PC-9 (cell line): ENCODE measurements around the gene MALAT1.

ENCODE experiments used
- EZH2 ChIP-seq: fragments of 200-600 bp; sonication (generic); IDR thresholded peaks from 2 replicates; pipeline ENCODE4 v1.8.0; 2017; ENCODE audit warnings: antibody characterized with exemption, low read depth
- TF ChIP-seq, protein P1 (sequence below): fragments of 200-600 bp; sonication (generic); conservative IDR thresholded peaks from 2 replicates; pipeline ENCODE4 v1.6.1; 2017; ENCODE audit warnings: mixed run types, antibody characterized with exemption, mild to moderate bottlenecking, moderate library complexity

GRCh38 chr11:65470433-65471049, 28.3 kb upstream of the MALAT1 start:
- TF ChIP-seq, protein P1, sequence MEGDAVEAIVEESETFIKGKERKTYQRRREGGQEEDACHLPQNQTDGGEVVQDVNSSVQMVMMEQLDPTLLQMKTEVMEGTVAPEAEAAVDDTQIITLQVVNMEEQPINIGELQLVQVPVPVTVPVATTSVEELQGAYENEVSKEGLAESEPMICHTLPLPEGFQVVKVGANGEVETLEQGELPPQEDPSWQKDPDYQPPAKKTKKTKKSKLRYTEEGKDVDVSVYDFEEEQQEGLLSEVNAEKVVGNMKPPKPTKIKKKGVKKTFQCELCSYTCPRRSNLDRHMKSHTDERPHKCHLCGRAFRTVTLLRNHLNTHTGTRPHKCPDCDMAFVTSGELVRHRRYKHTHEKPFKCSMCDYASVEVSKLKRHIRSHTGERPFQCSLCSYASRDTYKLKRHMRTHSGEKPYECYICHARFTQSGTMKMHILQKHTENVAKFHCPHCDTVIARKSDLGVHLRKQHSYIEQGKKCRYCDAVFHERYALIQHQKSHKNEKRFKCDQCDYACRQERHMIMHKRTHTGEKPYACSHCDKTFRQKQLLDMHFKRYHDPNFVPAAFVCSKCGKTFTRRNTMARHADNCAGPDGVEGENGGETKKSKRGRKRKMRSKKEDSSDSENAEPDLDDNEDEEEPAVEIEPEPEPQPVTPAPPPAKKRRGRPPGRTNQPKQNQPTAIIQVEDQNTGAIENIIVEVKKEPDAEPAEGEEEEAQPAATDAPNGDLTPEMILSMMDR: no peak
- no peak for TF ChIP-seq EZH2
